KOPT-K1 (cell line): ENCODE results near the gene LRRC10.

Experiments
- H3K27ac ChIP-seq: fragments of 200-600 bp; sonication (generic); 2 replicates; pipeline ENCODE4 v1.5.1; 2016; ENCODE audit warnings: antibody characterized with exemption, mild to moderate bottlenecking, low read depth, low read length; ENCODE audit not compliant: poor library complexity, severe bottlenecking
- H3K36me3 ChIP-seq: fragments of 200-600 bp; sonication (generic); 2 replicates; pipeline ENCODE4 v1.5.1; 2017; ENCODE audit warnings: antibody characterized with exemption, mild to moderate bottlenecking, low read length, moderate library complexity; ENCODE audit not compliant: insufficient read depth
- H3K9me3 ChIP-seq: fragments of 200-600 bp; sonication (generic); 2 replicates; pipeline ENCODE4 v1.5.1; 2017; ENCODE audit warnings: antibody characterized with exemption, low read length, mild to moderate bottlenecking; ENCODE audit not compliant: insufficient read depth, poor library complexity, severe bottlenecking

LRRC10 gene

GRCh38 chr12:69569236-69569635 lies 41.5 kb downstream of the LRRC10 start:
- Histone ChIP-seq H3K36me3 (peaks cover 69% of the 10 kb centered on the region), H3K27ac (no peak overlapping the region)

GRCh38 chr12:69566603-69567002 lies 44.1 kb downstream of the LRRC10 start:
- Histone ChIP-seq H3K9me3 (no peaks in the 10 kb centered on the region), H3K27ac (no peak overlapping the region), H3K36me3 (peaks cover 66% of the 10 kb centered on the region)

More at GRCh38 chr12:69569236-69569635, 41.5 kb downstream of the LRRC10 start:
- no peaks in the 10 kb centered on the region for H3K9me3 ChIP-seq

- Histone ChIP-seq H3K27ac (no peak overlapping the region), H3K36me3 (peaks cover 43% of the 10 kb centered on the region), H3K9me3 (no peaks in the 10 kb centered on the region)
These were observed 47.4 kb downstream of the LRRC10 start for GRCh38 chr12:69563166-69563762.
